MG63 (cell line): Measurements from ENCODE around the gene TUBB1. TPM values are rescaled to one million over a fixed set of nuclear protein-coding genes. Genes with fewer than 3 reads are reported as not detected.
"Not testable (repeated sequence)": the region's sequence is repeated elsewhere in the genome, so short reads cannot be mapped to it uniquely, and the experiment has no call there.

Experiments
- DNase-seq: peaks from one replicate; pipeline ENCODE4 v3.0.0-alpha.2; 2020
- H3K27me3 ChIP-seq: fragments of 250-450 bp; sonication (Bioruptor Pico); 2 replicates; pipeline ENCODE4 v1.5.1; 2020; ENCODE audit warnings: mild to moderate bottlenecking, moderate library complexity
- H3K36me3 ChIP-seq: fragments of 250-450 bp; sonication (Bioruptor Pico); 2 replicates; pipeline ENCODE4 v1.5.1; 2020; ENCODE audit warnings: mild to moderate bottlenecking, moderate library complexity
- H3K4me3 ChIP-seq: fragments of 250-450 bp; sonication (Bioruptor Pico); 2 replicates; pipeline ENCODE4 v1.5.1; 2020; ENCODE audit warnings: mild to moderate bottlenecking, moderate library complexity
- H3K9me3 ChIP-seq: fragments of 250-450 bp; sonication (Bioruptor Pico); 2 replicates; pipeline ENCODE4 v1.5.1; 2020; ENCODE audit warnings: mild to moderate bottlenecking, moderate library complexity
- total RNA-seq: library from RNA; depleted of rRNA; stranded (reverse); fragments of >200 nt; shearing (Covaris generic); gene quantifications from 2 replicates; pipeline ENCODE4 v1.2.3, GENCODE V29; 2014; ENCODE audit warnings: low replicate concordance

The TUBB1 gene
- total RNA-seq, 1 experiment from 2014 or later = not detected

GRCh38 chr20:59010995-59011873 lies 8.0 kb upstream of the TUBB1 start:
- H3K4me3 ChIP-seq = no peak overlapping the region

GRCh38 chr20:59011874-59012157 lies 7.4 kb upstream of the TUBB1 start:
- H3K4me3 ChIP-seq, H3K36me3 ChIP-seq, H3K27me3 ChIP-seq, DNase-seq, H3K9me3 ChIP-seq: not testable (repeated sequence)

More at GRCh38 chr20:59010995-59011873, 8.0 kb upstream of the TUBB1 start:
- no peaks in the 10 kb centered on the region for H3K27me3 ChIP-seq
- peaks cover 5% of the 10 kb centered on the region for H3K36me3 ChIP-seq
- DNase-seq = peak; percentile 87
- H3K9me3 ChIP-seq = no peaks in the 10 kb centered on the region

GRCh38 chr20:59013031-59013951 lies 5.9 kb upstream of the TUBB1 start:
- no peak for DNase-seq
- no peaks in the 10 kb centered on the region for H3K36me3 ChIP-seq
- no peaks in the 10 kb centered on the region for H3K27me3 ChIP-seq
- no peaks in the 10 kb centered on the region for H3K9me3 ChIP-seq
- no peak overlapping the region for H3K4me3 ChIP-seq

GRCh38 chr20:59013959-59014608 lies 5.1 kb upstream of the TUBB1 start:
- no peaks in the 10 kb centered on the region for H3K9me3 ChIP-seq
- DNase-seq = peak; percentile 45
- no peak overlapping the region for H3K4me3 ChIP-seq
- no peaks in the 10 kb centered on the region for H3K27me3 ChIP-seq
- H3K36me3 ChIP-seq = no peaks in the 10 kb centered on the region

- Histone ChIP-seq H3K4me3 (no peak overlapping the region), H3K9me3 (no peaks in the 10 kb centered on the region), H3K27me3 (no peaks in the 10 kb centered on the region), H3K36me3 (no peaks in the 10 kb centered on the region; the same call in 1 of the 2 replicates)
- DNase-seq = no peak
These were observed 4.4 kb upstream of the TUBB1 start for GRCh38 chr20:59014680-59015389.

GRCh38 chr20:59015411-59015810 lies 3.8 kb upstream of the TUBB1 start:
- Histone ChIP-seq H3K36me3 (no peaks in the 10 kb centered on the region; the same call in 1 of the 2 replicates), H3K27me3 (no peaks in the 10 kb centered on the region), H3K4me3 (no peak overlapping the region), H3K9me3 (no peaks in the 10 kb centered on the region)
- DNase-seq = no peak

- Histone ChIP-seq H3K4me3 (no peak overlapping the region), H3K36me3 (no peaks in the 10 kb centered on the region; the same call in 1 of the 2 replicates), H3K9me3 (no peaks in the 10 kb centered on the region), H3K27me3 (no peaks in the 10 kb centered on the region)
- no peak for DNase-seq
These were observed 3.2 kb upstream of the TUBB1 start for GRCh38 chr20:59015812-59016711.

GRCh38 chr20:59016795-59017492 lies 2.3 kb upstream of the TUBB1 start:
- no peaks in the 10 kb centered on the region for H3K9me3 ChIP-seq
- no peaks in the 10 kb centered on the region for H3K27me3 ChIP-seq
- no peaks in the 10 kb centered on the region; the same call in 1 of the 2 replicates for H3K36me3 ChIP-seq
- H3K4me3 ChIP-seq = no peak overlapping the region
- no peak for DNase-seq

- no peaks in the 10 kb centered on the region for H3K27me3 ChIP-seq
- H3K9me3 ChIP-seq = no peaks in the 10 kb centered on the region
- no peak for DNase-seq
- no peak overlapping the region for H3K4me3 ChIP-seq
- no peaks in the 10 kb centered on the region; the same call in none of the 2 replicates for H3K36me3 ChIP-seq
These were observed 1.6 kb upstream of the TUBB1 start for GRCh38 chr20:59017493-59018231.

- no peak overlapping the region for H3K4me3 ChIP-seq
- H3K9me3 ChIP-seq = no peaks in the 10 kb centered on the region
- H3K27me3 ChIP-seq = no peaks in the 10 kb centered on the region
- H3K36me3 ChIP-seq = peaks cover 8% of the 10 kb centered on the region
- no peak for DNase-seq
These were observed 412 bp upstream of the TUBB1 start for GRCh38 chr20:59018817-59019216.

- no peaks in the 10 kb centered on the region for H3K9me3 ChIP-seq
- DNase-seq = no peak
- peaks cover 30% of the 10 kb centered on the region for H3K36me3 ChIP-seq
- H3K4me3 ChIP-seq = no peak overlapping the region
- H3K27me3 ChIP-seq = no peaks in the 10 kb centered on the region
These were observed 1.8 kb downstream of the TUBB1 start for GRCh38 chr20:59020938-59021551.

GRCh38 chr20:59022754-59023153 lies 3.5 kb downstream of the TUBB1 start:
- peaks cover 47% of the 10 kb centered on the region for H3K36me3 ChIP-seq
- no peak for DNase-seq
- H3K4me3 ChIP-seq = no peak overlapping the region
- H3K9me3 ChIP-seq = no peaks in the 10 kb centered on the region
- no peaks in the 10 kb centered on the region for H3K27me3 ChIP-seq

GRCh38 chr20:59023616-59024015 lies 4.4 kb downstream of the TUBB1 start:
- no peaks in the 10 kb centered on the region for H3K9me3 ChIP-seq
- no peak overlapping the region for H3K4me3 ChIP-seq
- no peak for DNase-seq
- no peaks in the 10 kb centered on the region for H3K27me3 ChIP-seq
- H3K36me3 ChIP-seq = peaks cover 56% of the 10 kb centered on the region

GRCh38 chr20:59024111-59024530 lies 4.9 kb downstream of the TUBB1 start:
- H3K36me3 ChIP-seq = peaks cover 61% of the 10 kb centered on the region
- H3K4me3 ChIP-seq = no peak overlapping the region
- H3K27me3 ChIP-seq = no peaks in the 10 kb centered on the region
- no peaks in the 10 kb centered on the region for H3K9me3 ChIP-seq
- no peak for DNase-seq
